Mesendoderm (in vitro differentiated cells): ENCODE measurements around the gene ATP8A2.

ENCODE experiments used
- DNase-seq: peaks from one replicate; pipeline ENCODE4 v3.0.0; 2013
- H2AK5ac ChIP-seq: 2 replicates; pipeline ENCODE4 v1.6.1; 2013; ENCODE audit warnings: low read length, inconsistent platforms
- H2BK120ac ChIP-seq: 2 replicates; pipeline ENCODE4 v1.6.1; 2013; ENCODE audit warnings: low read depth, mild to moderate bottlenecking, low read length, moderate library complexity, mixed read lengths
- H2BK15ac ChIP-seq: replicated peaks from 2 replicates; pipeline ENCODE4 v1.6.1; 2013; ENCODE audit warnings: low read depth, mild to moderate bottlenecking, moderate library complexity
- H2BK5ac ChIP-seq: 2 replicates; pipeline ENCODE4 v1.6.1; 2013; ENCODE audit warnings: low read length, inconsistent platforms
- H3K18ac ChIP-seq: 2 replicates; pipeline ENCODE4 v1.6.1; 2013; ENCODE audit warnings: mild to moderate bottlenecking, low read length, mixed read lengths
- H3K23ac ChIP-seq: one replicate; pipeline ENCODE4 v1.6.1; 2013; ENCODE audit warnings: low read length
- H3K27ac ChIP-seq: 2 replicates; pipeline ENCODE4 v1.5.1; 2013; ENCODE audit warnings: low read depth, mild to moderate bottlenecking, inconsistent platforms, low read length, moderate library complexity
- H3K27me3 ChIP-seq: 2 replicates; pipeline ENCODE4 v1.6.1; 2013; ENCODE audit warnings: low read length, control low read depth, mild to moderate bottlenecking, inconsistent platforms; ENCODE audit not compliant: insufficient read depth, poor library complexity
- H3K36me3 ChIP-seq: 2 replicates; pipeline ENCODE4 v1.6.1; 2013; ENCODE audit warnings: low read length, inconsistent platforms; ENCODE audit not compliant: control insufficient read depth, insufficient read depth
- H3K4ac ChIP-seq: one replicate; pipeline ENCODE4 v1.6.1; 2013; ENCODE audit warnings: low read depth, mild to moderate bottlenecking, low read length, moderate library complexity
- H3K4me1 ChIP-seq: 2 replicates; pipeline ENCODE4 v1.6.1; 2013; ENCODE audit warnings: low read depth, low read length, inconsistent platforms; ENCODE audit not compliant: control insufficient read depth
- H3K4me2 ChIP-seq: 2 replicates; pipeline ENCODE4 v1.6.1; 2013; ENCODE audit warnings: low read length
- H3K4me3 ChIP-seq: 2 replicates; pipeline ENCODE4 v1.5.1; 2013; ENCODE audit warnings: mild to moderate bottlenecking, low read length
- H3K56ac ChIP-seq: one replicate; pipeline ENCODE4 v1.6.1; 2013; ENCODE audit warnings: low read length
- H3K79me1 ChIP-seq: 2 replicates; pipeline ENCODE4 v1.6.1; 2013; ENCODE audit warnings: low read length, inconsistent platforms
- H3K79me2 ChIP-seq: 2 replicates; pipeline ENCODE4 v1.6.1; 2013; ENCODE audit warnings: mild to moderate bottlenecking, low read length; ENCODE audit not compliant: control insufficient read depth, insufficient read depth
- H3K9ac ChIP-seq: 2 replicates; pipeline ENCODE4 v1.6.1; 2013; ENCODE audit warnings: low read length, inconsistent platforms
- H4K5ac ChIP-seq: one replicate; pipeline ENCODE4 v1.6.1; 2013; ENCODE audit warnings: low read length
- H4K8ac ChIP-seq: one replicate; pipeline ENCODE4 v1.6.1; 2013; ENCODE audit warnings: low read depth, mild to moderate bottlenecking, control low read depth, low read length, moderate library complexity
- WGBS: extraction: QIAGEN DNeasy Blood & Tissue Kit; methylation state at CpG from one replicate; pipeline ENCODE4 v1.1.7; 2013; ENCODE audit warnings: low lambda C conversion rate, missing lambda C conversion rate; ENCODE audit not compliant: insufficient coverage; ENCODE audit errors: extremely low coverage; 5-methylcytosine and 5-hydroxymethylcytosine counted together

ATP8A2 gene

GRCh38 chr13:25874064-25874737 is 502.4 kb downstream of the ATP8A2 start:
- Histone ChIP-seq H3K56ac (peak overlapping the region; percentile 27), H3K27me3 (no peaks in the 10 kb centered on the region), H4K5ac (no peak overlapping the region), H3K27ac (no peak overlapping the region), H3K36me3 (no peaks in the 10 kb centered on the region), H3K79me2 (no peaks in the 10 kb centered on the region), H3K18ac (no peak overlapping the region), H3K4me3 (no peak overlapping the region), H2BK15ac (no peak overlapping the region), H2AK5ac (peak overlapping the region; percentile 11), H3K4ac (no peak overlapping the region), H2BK5ac (no peak overlapping the region), H3K23ac (no peak overlapping the region), H4K8ac (no peak overlapping the region), H3K9ac (no peak overlapping the region), H3K79me1 (no peaks in the 10 kb centered on the region), H2BK120ac (no peak overlapping the region), H3K4me2 (no peak overlapping the region), H3K4me1 (no peaks in the 10 kb centered on the region)
- no CpG with 5 or more reads among the region's 11 CpGs for WGBS
- DNase-seq = peak; percentile 8

- WGBS = no CpG with 5 or more reads among the region's 6 CpGs
Observed at GRCh38 chr13:25874907-25875306, 503.1 kb downstream of the ATP8A2 start.

GRCh38 chr13:25876247-25876646 is 504.5 kb downstream of the ATP8A2 start:
- Histone ChIP-seq H3K79me1 (no peaks in the 10 kb centered on the region), H3K9ac (no peak overlapping the region), H3K4me1 (no peaks in the 10 kb centered on the region), H2BK15ac (no peak overlapping the region), H3K56ac (no peak overlapping the region), H3K18ac (no peak overlapping the region), H3K27me3 (no peaks in the 10 kb centered on the region), H3K4ac (no peak overlapping the region), H3K79me2 (no peaks in the 10 kb centered on the region), H2BK5ac (no peak overlapping the region), H3K27ac (no peak overlapping the region), H2BK120ac (no peak overlapping the region), H3K23ac (no peak overlapping the region), H4K8ac (no peak overlapping the region), H3K4me2 (no peak overlapping the region), H3K36me3 (no peaks in the 10 kb centered on the region), H2AK5ac (no peak overlapping the region), H3K4me3 (no peak overlapping the region), H4K5ac (no peak overlapping the region)
- DNase-seq = no peak
- no CpG with 5 or more reads among the region's 6 CpGs for WGBS

More at GRCh38 chr13:25874907-25875306, 503.1 kb downstream of the ATP8A2 start:
- Histone ChIP-seq H4K8ac (no peak overlapping the region), H3K9ac (no peak overlapping the region), H2BK120ac (no peak overlapping the region), H2BK15ac (no peak overlapping the region), H3K4me1 (no peaks in the 10 kb centered on the region), H3K4me2 (no peak overlapping the region), H3K36me3 (no peaks in the 10 kb centered on the region), H2AK5ac (no peak overlapping the region), H4K5ac (no peak overlapping the region), H3K23ac (no peak overlapping the region), H3K18ac (no peak overlapping the region), H3K56ac (no peak overlapping the region), H2BK5ac (no peak overlapping the region), H3K79me1 (no peaks in the 10 kb centered on the region), H3K4me3 (no peak overlapping the region), H3K4ac (no peak overlapping the region), H3K79me2 (no peaks in the 10 kb centered on the region), H3K27me3 (no peaks in the 10 kb centered on the region), H3K27ac (no peak overlapping the region)
- DNase-seq = peak; percentile 7

- Histone ChIP-seq H3K36me3 (no peaks in the 10 kb centered on the region), H3K4me3 (no peak overlapping the region), H3K27ac (no peak overlapping the region), H3K27me3 (no peaks in the 10 kb centered on the region), H3K9ac (no peak overlapping the region), H3K79me1 (no peaks in the 10 kb centered on the region), H2BK120ac (no peak overlapping the region), H3K79me2 (no peaks in the 10 kb centered on the region), H2AK5ac (no peak overlapping the region), H3K18ac (no peak overlapping the region), H3K56ac (no peak overlapping the region), H2BK5ac (no peak overlapping the region), H3K4me2 (no peak overlapping the region), H4K8ac (no peak overlapping the region), H2BK15ac (no peak overlapping the region), H3K4me1 (peaks cover 3% of the 10 kb centered on the region), H3K23ac (no peak overlapping the region), H3K4ac (no peak overlapping the region), H4K5ac (no peak overlapping the region)
- no CpG with 5 or more reads among the region's 5 CpGs for WGBS
- no peak for DNase-seq
Observed at GRCh38 chr13:25879466-25879865, 507.7 kb downstream of the ATP8A2 start.

DNA sequence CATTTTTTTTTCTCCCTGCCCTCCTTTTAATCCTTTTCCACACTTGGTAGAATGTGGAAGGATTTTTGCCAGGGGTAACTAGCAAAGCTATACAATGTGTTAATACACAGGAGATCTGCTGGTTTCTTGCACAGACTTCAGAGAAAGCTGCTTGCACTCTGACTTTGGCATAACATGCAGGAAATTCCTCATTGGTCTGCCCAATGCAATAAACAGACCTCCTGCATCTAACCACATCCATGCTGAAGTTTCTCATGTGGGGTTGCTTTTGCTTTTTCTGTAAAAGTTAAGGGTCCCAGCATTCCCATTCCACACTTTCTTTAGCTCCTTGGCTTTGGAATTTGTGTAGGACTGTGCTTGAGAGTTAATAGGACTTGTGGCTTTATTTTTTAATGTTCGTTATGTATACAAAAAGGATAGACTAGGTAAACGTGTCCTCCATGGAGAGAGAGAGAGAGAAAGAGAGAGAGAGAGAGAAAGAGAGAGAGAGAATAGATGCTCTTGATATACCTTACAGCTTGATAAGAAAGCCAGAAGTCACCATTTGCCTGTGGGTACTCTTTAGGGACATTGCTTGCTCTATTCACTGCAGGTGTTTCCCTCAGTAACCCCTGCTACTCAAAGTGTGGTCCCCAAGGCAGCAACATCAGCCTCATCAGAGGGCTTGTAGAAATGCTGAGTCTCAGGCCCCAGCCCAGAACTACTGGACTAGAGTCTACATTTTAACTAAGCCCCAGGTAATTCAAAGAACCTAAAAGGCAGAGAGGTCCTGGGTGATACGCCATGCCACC is 509.6 kb downstream of the ATP8A2 start:
- Histone ChIP-seq H3K4me1 (peaks cover 3% of the 10 kb centered on the region), H3K27me3 (no peaks in the 10 kb centered on the region)
- WGBS = no CpG with 5 or more reads among the region's 3 CpGs

More for the DNA sequence above, 509.6 kb downstream of the ATP8A2 start:
- Histone ChIP-seq H2BK120ac (no peak overlapping the region), H3K79me2 (no peaks in the 10 kb centered on the region), H2BK15ac (no peak overlapping the region), H3K4ac (no peak overlapping the region), H3K23ac (no peak overlapping the region), H3K36me3 (no peaks in the 10 kb centered on the region), H3K56ac (no peak overlapping the region), H3K4me2 (no peak overlapping the region), H4K8ac (no peak overlapping the region), H2AK5ac (no peak overlapping the region), H3K9ac (no peak overlapping the region), H4K5ac (no peak overlapping the region), H3K79me1 (no peaks in the 10 kb centered on the region), H3K4me3 (no peak overlapping the region), H2BK5ac (no peak overlapping the region), H3K18ac (no peak overlapping the region), H3K27ac (no peak overlapping the region)
- DNase-seq = no peak
